HEK293T (cell line): Measurements from ENCODE around the gene ZNF100.

Experiments
- ARNT ChIP-seq: fragments of 450-650 bp; IDR thresholded peaks from 2 replicates; pipeline ENCODE4 v1.6.1; 2017; ENCODE audit warnings: mild to moderate bottlenecking
- BHLHE40 ChIP-seq: fragments of 450-650 bp; IDR thresholded peaks from 2 replicates; pipeline ENCODE4 v1.6.1; 2016; ENCODE audit warnings: mild to moderate bottlenecking, moderate library complexity, borderline replicate concordance
- SP1 ChIP-seq: fragments of 450-650 bp; IDR thresholded peaks from 2 replicates; pipeline ENCODE4 v1.6.1; 2017
- ZNF384 ChIP-seq: fragments of 450-650 bp; IDR thresholded peaks from 2 replicates; pipeline ENCODE4 v1.6.1; 2016

- no peak for TF ChIP-seq ARNT
- no peak for TF ChIP-seq ZNF384
- TF ChIP-seq SP1 = no peak
- TF ChIP-seq BHLHE40 = no peak
Measured at GRCh38 chr19:21694171-21694906, 73.0 kb downstream of the ZNF100 start.
